ENCODE measurements around the gene NSMCE3. TPM values are rescaled to one million over a fixed set of nuclear protein-coding genes. Genes with fewer than 3 reads are reported as not detected.
"Not testable (repeated sequence)": the region's sequence is repeated elsewhere in the genome, so short reads cannot be mapped to it uniquely, and the experiment has no call there.

Gene NSMCE3
- total RNA-seq, 1 donor from 2014 or later: 5.0 TPM

GRCh38 chr15:29270169-29270955 lies 740 bp upstream of the NSMCE3 start:
- peak; percentile 6 to 8 for DNase-seq (ENCODE audit: low read depth in 2 of 2)

- peak; percentile 18 to 51 for DNase-seq (ENCODE audit: low read depth in 2 of 2)
Observed at GRCh38 chr15:29268706-29269484, 727 bp downstream of the NSMCE3 start.

GRCh38 chr15:29266052-29266582 lies 3.5 kb downstream of the NSMCE3 start:
- DNase-seq (ENCODE audit: low read depth in 2 of 2): no peak

- no peak for DNase-seq (ENCODE audit: low read depth in 2 of 2)
Observed at GRCh38 chr15:29263289-29263688, 6.3 kb downstream of the NSMCE3 start.

- no peak for DNase-seq (ENCODE audit: low read depth in 2 of 2)
Observed at GRCh38 chr15:29262738-29263137, 6.9 kb downstream of the NSMCE3 start.

- no peak for DNase-seq (ENCODE audit: low read depth in 2 of 2)
Observed at GRCh38 chr15:29260896-29261295, 8.7 kb downstream of the NSMCE3 start.

- no peak for DNase-seq (ENCODE audit: low read depth in 2 of 2)
Observed at GRCh38 chr15:29259233-29259632, 10.4 kb downstream of the NSMCE3 start.

- DNase-seq (ENCODE audit: low read depth in 2 of 2): no peak
Observed at GRCh38 chr15:29252234-29252633, 17.4 kb downstream of the NSMCE3 start.

GRCh38 chr15:29244544-29244943 lies 25.1 kb downstream of the NSMCE3 start:
- no peak for DNase-seq (ENCODE audit: low read depth in 2 of 2)

- DNase-seq (ENCODE audit: low read depth in 2 of 2): no peak
Observed at GRCh38 chr15:29244123-29244522, 25.5 kb downstream of the NSMCE3 start.

- no peak for DNase-seq (ENCODE audit: low read depth in 2 of 2)
Observed at GRCh38 chr15:29242456-29243242, 27.0 kb downstream of the NSMCE3 start.

- DNase-seq (ENCODE audit: low read depth in 2 of 2): no peak
Observed at GRCh38 chr15:29241207-29241606, 28.4 kb downstream of the NSMCE3 start.

- no peak for DNase-seq (ENCODE audit: low read depth in 2 of 2)
Observed at GRCh38 chr15:29239395-29239794, 30.2 kb downstream of the NSMCE3 start.

- no peak for DNase-seq (ENCODE audit: low read depth in 2 of 2)
Observed at GRCh38 chr15:29233566-29233965, 36.1 kb downstream of the NSMCE3 start.

- DNase-seq (ENCODE audit: low read depth in 2 of 2): no peak
Observed at GRCh38 chr15:29226436-29227208, 43.0 kb downstream of the NSMCE3 start.

GRCh38 chr15:29225534-29226234 lies 43.9 kb downstream of the NSMCE3 start:
- DNase-seq (ENCODE audit: low read depth in 2 of 2): no peak

GRCh38 chr15:29224987-29225363 lies 44.6 kb downstream of the NSMCE3 start:
- not testable (repeated sequence) for DNase-seq (ENCODE audit: low read depth in 2 of 2)

GRCh38 chr15:29224235-29224986 lies 45.2 kb downstream of the NSMCE3 start:
- not testable (repeated sequence) for DNase-seq (ENCODE audit: low read depth in 2 of 2)

GRCh38 chr15:29223640-29224039 lies 46.0 kb downstream of the NSMCE3 start:
- DNase-seq (ENCODE audit: low read depth in 2 of 2): no peak
